ENCODE results near the gene ENPP1. TPM values are rescaled to one million over a fixed set of nuclear protein-coding genes. Genes with fewer than 3 reads are reported as not detected.

ENPP1 gene
- total and polyA plus RNA-seq, 2 donors (not counting 1 experiment from before 2014, with no cell fraction given) = 48.6 to 85.4 TPM

DNA sequence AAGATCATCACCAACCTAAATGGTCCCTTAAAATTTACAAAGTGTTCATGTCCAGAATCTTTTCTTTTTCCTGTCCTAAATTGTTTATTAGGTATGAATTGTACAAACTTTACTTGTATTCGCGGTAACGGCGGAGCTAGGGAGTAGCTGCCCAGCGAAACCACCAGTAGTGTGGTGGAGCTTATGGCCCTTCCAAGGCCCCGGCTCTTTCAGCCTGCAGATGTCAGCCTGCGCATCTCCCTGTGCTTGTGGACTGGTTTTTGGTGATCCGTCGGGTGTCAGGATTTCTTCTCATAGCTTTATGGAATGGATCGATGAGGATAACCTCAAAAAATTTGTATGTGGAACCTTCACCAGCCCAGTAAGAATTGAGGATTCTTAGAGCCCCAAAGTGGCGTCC, 27.2 kb upstream of the ENPP1 start:
- Histone ChIP-seq H3K27me3 (ENCODE audit: control insufficient read depth, insufficient read depth, low read length) (no peaks in the 10 kb centered on the region), H3K36me3 (ENCODE audit: control insufficient read depth, insufficient read depth, low read length) (no peaks in the 10 kb centered on the region), H3K9ac (ENCODE audit: insufficient read depth, low read length) (no peak overlapping the region), H3K27ac (ENCODE audit: insufficient read depth, low read length) (no peak overlapping the region), H2AFZ (ENCODE audit: low read length) (no peak overlapping the region), H3K9me3 (ENCODE audit: control insufficient read depth, insufficient read depth, low read depth, low read length) (no peaks in the 10 kb centered on the region), H3K79me2 (ENCODE audit: control insufficient read depth, insufficient read depth, low read length) (no peaks in the 10 kb centered on the region), H3K4me3 (replicated peaks in 1 of 4; ENCODE audit: control extremely low read depth in 1 of 4, insufficient read depth in 1 of 4, low read depth in 3 of 4, low read length in 4 of 4) (no peak overlapping the region), H4K20me1 (ENCODE audit: control insufficient read depth, extremely low read depth, insufficient read depth, low read length) (no peaks in the 10 kb centered on the region), H3K4me2 (ENCODE audit: extremely low read depth, insufficient read depth, low read length) (no peak overlapping the region), H3K4me1 (ENCODE audit: control insufficient read depth, extremely low read depth, insufficient read depth, low read length) (no peaks in the 10 kb centered on the region)
- no peak for DNase-seq (ENCODE audit: low read depth in 2 of 2)
- TF ChIP-seq EZH2 (IDR thresholded peaks at IDR 0.05; ENCODE audit: low read length, missing control alignments) = no peak
- TF ChIP-seq, protein P1, sequence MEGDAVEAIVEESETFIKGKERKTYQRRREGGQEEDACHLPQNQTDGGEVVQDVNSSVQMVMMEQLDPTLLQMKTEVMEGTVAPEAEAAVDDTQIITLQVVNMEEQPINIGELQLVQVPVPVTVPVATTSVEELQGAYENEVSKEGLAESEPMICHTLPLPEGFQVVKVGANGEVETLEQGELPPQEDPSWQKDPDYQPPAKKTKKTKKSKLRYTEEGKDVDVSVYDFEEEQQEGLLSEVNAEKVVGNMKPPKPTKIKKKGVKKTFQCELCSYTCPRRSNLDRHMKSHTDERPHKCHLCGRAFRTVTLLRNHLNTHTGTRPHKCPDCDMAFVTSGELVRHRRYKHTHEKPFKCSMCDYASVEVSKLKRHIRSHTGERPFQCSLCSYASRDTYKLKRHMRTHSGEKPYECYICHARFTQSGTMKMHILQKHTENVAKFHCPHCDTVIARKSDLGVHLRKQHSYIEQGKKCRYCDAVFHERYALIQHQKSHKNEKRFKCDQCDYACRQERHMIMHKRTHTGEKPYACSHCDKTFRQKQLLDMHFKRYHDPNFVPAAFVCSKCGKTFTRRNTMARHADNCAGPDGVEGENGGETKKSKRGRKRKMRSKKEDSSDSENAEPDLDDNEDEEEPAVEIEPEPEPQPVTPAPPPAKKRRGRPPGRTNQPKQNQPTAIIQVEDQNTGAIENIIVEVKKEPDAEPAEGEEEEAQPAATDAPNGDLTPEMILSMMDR (conservative IDR thresholded peaks at IDR 0.05 in 1 of 2, IDR thresholded peaks at IDR 0.05 in 1 of 2; ENCODE audit: low read depth in 1 of 2, low read length in 2 of 2) = no peak

DNA sequence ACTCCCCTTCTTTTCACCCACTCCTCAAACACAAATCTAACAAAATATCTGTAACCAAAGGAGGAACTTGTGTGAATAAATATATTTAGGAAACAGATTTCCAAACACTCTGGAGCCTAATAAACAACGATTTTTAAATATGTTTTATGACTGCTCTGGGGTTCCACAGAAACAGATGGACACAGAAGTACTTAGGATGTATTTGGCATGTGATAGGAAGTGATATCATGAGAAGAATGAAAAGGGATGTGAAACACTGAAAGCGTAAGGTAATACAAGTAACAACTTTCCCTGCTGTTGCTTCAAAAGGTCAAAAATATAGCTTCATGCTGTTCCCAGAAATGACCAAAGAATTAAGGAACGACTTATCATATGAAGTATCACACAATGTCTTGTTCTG, 26.1 kb upstream of the ENPP1 start:
- DNase-seq (ENCODE audit: low read depth in 2 of 2) = no peak

DNA sequence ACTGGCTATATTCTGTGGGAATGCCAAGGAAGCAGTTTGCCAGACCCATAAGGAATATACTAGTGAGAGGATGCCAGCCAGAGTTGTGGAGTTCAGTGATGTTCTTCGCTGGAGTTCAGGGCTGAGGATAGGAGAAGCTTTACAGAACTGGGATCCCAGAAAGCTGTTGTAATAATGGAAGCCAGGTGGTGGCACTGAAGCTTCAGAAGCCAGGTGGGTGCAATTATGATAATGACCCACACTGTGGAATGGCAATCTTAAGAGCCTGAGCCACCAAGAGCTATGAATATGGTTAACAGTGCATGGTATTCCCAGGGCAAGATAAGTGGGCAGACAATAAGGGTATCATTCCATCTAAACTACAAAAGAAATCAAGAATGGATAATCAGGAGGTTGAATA, 25.1 kb upstream of the ENPP1 start:
- TF ChIP-seq, protein P1 (conservative IDR thresholded peaks at IDR 0.05 in 1 of 2, IDR thresholded peaks at IDR 0.05 in 1 of 2; ENCODE audit: low read depth in 1 of 2, low read length in 2 of 2) = no peak
- no peak for TF ChIP-seq EZH2 (IDR thresholded peaks at IDR 0.05; ENCODE audit: low read length, missing control alignments)
- H3K36me3 ChIP-seq (ENCODE audit: control insufficient read depth, insufficient read depth, low read length) = no peaks in the 10 kb centered on the region
- no peaks in the 10 kb centered on the region for H3K27me3 ChIP-seq (ENCODE audit: control insufficient read depth, insufficient read depth, low read length)
- DNase-seq (ENCODE audit: low read depth in 2 of 2) = no peak
- no peaks in the 10 kb centered on the region for H4K20me1 ChIP-seq (ENCODE audit: control insufficient read depth, extremely low read depth, insufficient read depth, low read length)
- no peak overlapping the region for H3K27ac ChIP-seq (ENCODE audit: insufficient read depth, low read length)
- no peaks in the 10 kb centered on the region for H3K9me3 ChIP-seq (ENCODE audit: control insufficient read depth, insufficient read depth, low read depth, low read length)
- no peak overlapping the region for H3K9ac ChIP-seq (ENCODE audit: insufficient read depth, low read length)
- no peak overlapping the region for H3K4me3 ChIP-seq (replicated peaks in 1 of 4; ENCODE audit: control extremely low read depth in 1 of 4, insufficient read depth in 1 of 4, low read depth in 3 of 4, low read length in 4 of 4)
- no peaks in the 10 kb centered on the region for H3K79me2 ChIP-seq (ENCODE audit: control insufficient read depth, insufficient read depth, low read length)
- H3K4me2 ChIP-seq (ENCODE audit: extremely low read depth, insufficient read depth, low read length) = no peak overlapping the region
- H2AFZ ChIP-seq (ENCODE audit: low read length) = no peak overlapping the region
- H3K4me1 ChIP-seq (ENCODE audit: control insufficient read depth, extremely low read depth, insufficient read depth, low read length) = peaks cover 4% of the 10 kb centered on the region

More for the DNA sequence above, 26.1 kb upstream of the ENPP1 start:
- TF ChIP-seq, protein P1 (conservative IDR thresholded peaks at IDR 0.05 in 1 of 2, IDR thresholded peaks at IDR 0.05 in 1 of 2; ENCODE audit: low read depth in 1 of 2, low read length in 2 of 2) = no peak
- TF ChIP-seq EZH2 (IDR thresholded peaks at IDR 0.05; ENCODE audit: low read length, missing control alignments) = no peak
- Histone ChIP-seq H3K4me2 (ENCODE audit: extremely low read depth, insufficient read depth, low read length) (no peak overlapping the region), H3K27me3 (ENCODE audit: control insufficient read depth, insufficient read depth, low read length) (no peaks in the 10 kb centered on the region), H3K36me3 (ENCODE audit: control insufficient read depth, insufficient read depth, low read length) (no peaks in the 10 kb centered on the region), H4K20me1 (ENCODE audit: control insufficient read depth, extremely low read depth, insufficient read depth, low read length) (no peaks in the 10 kb centered on the region), H3K9ac (ENCODE audit: insufficient read depth, low read length) (no peak overlapping the region), H3K4me1 (ENCODE audit: control insufficient read depth, extremely low read depth, insufficient read depth, low read length) (no peaks in the 10 kb centered on the region), H3K27ac (ENCODE audit: insufficient read depth, low read length) (no peak overlapping the region), H3K4me3 (replicated peaks in 1 of 4; ENCODE audit: control extremely low read depth in 1 of 4, insufficient read depth in 1 of 4, low read depth in 3 of 4, low read length in 4 of 4) (no peak overlapping the region), H3K9me3 (ENCODE audit: control insufficient read depth, insufficient read depth, low read depth, low read length) (no peaks in the 10 kb centered on the region), H2AFZ (ENCODE audit: low read length) (no peak overlapping the region), H3K79me2 (ENCODE audit: control insufficient read depth, insufficient read depth, low read length) (no peaks in the 10 kb centered on the region)
